ENCODE data around the gene UST.

- no peak for TF ChIP-seq SUZ12 (IDR thresholded peaks at IDR 0.05; ENCODE audit: extremely low read depth, insufficient read depth, insufficient read length)
- no peak for TF ChIP-seq ZNF274 (IDR thresholded peaks at IDR 0.05; ENCODE audit: low read depth, low read length)
- TF ChIP-seq YY1 (IDR thresholded peaks at IDR 0.05; ENCODE audit: insufficient read depth, insufficient read length), result no peak
Observed at GRCh38 chr6:148769304-148769968, 22.6 kb downstream of the UST start.

Measured in NT2/D1 (cell line).